Measurements from ENCODE around the gene SLC2A10.
A peak's percentile ranks its signal among the peaks of the same experiment; 100 is the strongest.

SLC2A10 gene

GRCh38 chr20:46710153-46710913, 884 bp downstream of the SLC2A10 start:
- Histone ChIP-seq H3K27ac (peak overlapping the region; percentile 46), H3K27me3 (replicated peaks) (no peaks in the 10 kb centered on the region), H3K36me3 (replicated peaks) (no peaks in the 10 kb centered on the region), H3K4me3 (ENCODE audit: low read depth, low read length) (peak overlapping the region; percentile 74)
- TF ChIP-seq, protein P1, sequence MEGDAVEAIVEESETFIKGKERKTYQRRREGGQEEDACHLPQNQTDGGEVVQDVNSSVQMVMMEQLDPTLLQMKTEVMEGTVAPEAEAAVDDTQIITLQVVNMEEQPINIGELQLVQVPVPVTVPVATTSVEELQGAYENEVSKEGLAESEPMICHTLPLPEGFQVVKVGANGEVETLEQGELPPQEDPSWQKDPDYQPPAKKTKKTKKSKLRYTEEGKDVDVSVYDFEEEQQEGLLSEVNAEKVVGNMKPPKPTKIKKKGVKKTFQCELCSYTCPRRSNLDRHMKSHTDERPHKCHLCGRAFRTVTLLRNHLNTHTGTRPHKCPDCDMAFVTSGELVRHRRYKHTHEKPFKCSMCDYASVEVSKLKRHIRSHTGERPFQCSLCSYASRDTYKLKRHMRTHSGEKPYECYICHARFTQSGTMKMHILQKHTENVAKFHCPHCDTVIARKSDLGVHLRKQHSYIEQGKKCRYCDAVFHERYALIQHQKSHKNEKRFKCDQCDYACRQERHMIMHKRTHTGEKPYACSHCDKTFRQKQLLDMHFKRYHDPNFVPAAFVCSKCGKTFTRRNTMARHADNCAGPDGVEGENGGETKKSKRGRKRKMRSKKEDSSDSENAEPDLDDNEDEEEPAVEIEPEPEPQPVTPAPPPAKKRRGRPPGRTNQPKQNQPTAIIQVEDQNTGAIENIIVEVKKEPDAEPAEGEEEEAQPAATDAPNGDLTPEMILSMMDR (IDR thresholded peaks at IDR 0.05; ENCODE audit: low read depth, low read length, missing control alignments): peak; percentile 1
- no peak for DNase-seq
- in situ Hi-C loops (cut with HindIII; ENCODE audit: low pct_ligation_motif_present, low sequenced_read_pairs): no loop called here

DNA sequence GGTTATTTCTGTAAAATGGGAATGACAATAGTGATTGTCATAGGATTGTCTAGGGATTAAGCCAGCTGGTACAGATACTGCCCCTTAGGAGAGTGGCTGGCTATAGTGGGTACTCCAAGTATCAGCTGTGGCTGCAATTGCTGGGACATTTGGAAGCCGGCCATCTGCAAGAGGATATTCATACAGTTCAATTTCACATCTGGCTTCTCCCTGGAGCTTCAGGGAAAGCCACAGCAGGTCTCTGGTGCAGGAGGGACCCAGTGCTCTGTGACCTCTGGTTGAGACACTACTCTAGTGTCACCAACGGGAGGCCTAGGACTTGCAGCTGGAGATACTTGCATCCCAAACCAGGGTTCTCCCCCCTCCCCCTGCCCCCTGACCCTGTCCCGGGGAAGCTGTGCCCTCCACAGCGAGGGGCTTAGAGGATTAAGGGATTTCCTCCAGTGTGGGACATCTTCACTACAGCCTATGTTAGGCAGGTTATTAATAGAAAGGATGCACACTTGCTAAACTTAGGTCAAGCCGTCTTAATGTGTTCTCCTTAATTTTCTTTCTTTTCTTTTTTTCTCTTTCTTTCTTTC, 2.7 kb downstream of the SLC2A10 start:
- Histone ChIP-seq H3K27ac (no peak overlapping the region), H3K4me3 (ENCODE audit: low read depth, low read length) (no peak overlapping the region), H3K27me3 (replicated peaks) (no peaks in the 10 kb centered on the region), H3K36me3 (replicated peaks) (no peaks in the 10 kb centered on the region)
- DNase-seq: no peak
- in situ Hi-C loops (cut with HindIII; ENCODE audit: low pct_ligation_motif_present, low sequenced_read_pairs): no loop called here
- TF ChIP-seq, protein P1 (IDR thresholded peaks at IDR 0.05; ENCODE audit: low read depth, low read length, missing control alignments): no peak

DNA sequence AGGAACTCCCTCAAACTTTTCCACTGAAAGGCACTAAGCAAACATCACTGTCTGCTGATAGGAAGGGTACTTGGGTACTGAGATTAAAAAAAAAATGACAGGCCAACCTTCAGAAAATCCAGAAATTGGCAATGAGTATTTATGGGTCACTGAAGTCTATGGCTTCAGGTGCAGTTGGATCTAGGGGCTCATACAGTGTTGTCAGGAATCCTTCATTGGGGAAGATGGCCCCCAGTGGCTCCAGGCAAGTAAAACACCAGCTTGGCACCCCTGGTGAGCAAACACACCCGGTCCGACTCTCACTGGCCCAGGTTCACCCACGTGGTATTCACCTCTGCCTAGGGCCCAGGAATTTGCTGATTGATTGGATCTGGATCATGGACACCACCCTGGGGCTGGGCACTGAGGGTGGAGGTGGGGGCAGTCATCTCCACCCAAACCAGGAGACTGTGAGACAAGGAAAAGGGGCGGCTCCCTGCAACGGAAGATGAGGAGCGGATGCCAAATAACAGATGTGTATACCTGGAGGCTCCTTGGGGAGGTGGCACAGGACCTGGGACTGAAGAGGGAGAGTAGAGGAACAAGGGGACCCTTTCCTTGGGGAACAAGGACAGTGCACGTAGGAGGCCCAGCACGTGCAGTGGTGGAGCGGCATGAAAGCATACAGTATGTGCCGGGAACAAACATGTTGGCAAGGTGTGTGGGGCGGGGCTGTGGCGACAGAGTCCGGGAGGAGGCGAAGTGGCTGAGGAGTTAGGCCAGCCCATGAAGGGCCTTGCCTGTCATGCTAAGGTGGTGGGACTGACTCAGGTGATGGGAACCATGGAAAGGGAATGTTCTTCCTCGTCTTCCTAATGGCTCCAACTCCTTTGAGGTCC, 4.7 kb downstream of the SLC2A10 start:
- H3K4me3 ChIP-seq (ENCODE audit: low read depth, low read length): no peak overlapping the region
- TF ChIP-seq, protein P1 (IDR thresholded peaks at IDR 0.05; ENCODE audit: low read depth, low read length, missing control alignments): no peak
- DNase-seq: no peak
- in situ Hi-C loops (cut with HindIII; ENCODE audit: low pct_ligation_motif_present, low sequenced_read_pairs): no loop called here
- H3K27me3 ChIP-seq (replicated peaks): no peaks in the 10 kb centered on the region
- no peak overlapping the region for H3K27ac ChIP-seq
- H3K36me3 ChIP-seq (replicated peaks): no peaks in the 10 kb centered on the region

DNA sequence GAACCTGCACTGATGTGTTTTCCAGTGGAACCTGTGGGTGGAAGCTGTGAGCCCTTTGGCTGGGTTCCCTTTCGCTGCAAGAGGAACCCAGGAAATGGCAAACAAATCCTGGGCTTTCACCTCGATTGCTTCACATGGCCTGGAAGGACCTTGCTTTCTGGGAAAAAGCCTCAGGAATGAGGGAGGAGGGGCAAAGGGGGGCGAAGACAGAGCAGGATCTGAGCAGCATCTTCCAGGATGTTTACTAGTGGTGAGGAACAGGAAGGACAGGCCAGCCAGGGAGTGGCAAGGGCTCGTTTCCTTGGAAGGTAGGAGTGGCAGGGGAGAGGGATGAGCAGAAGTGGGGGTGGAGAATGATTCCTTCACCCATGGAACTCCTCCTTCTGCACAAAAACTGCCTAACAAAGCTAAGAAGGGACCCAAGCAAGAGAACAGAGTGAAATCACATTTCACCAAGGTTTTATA, 5.9 kb downstream of the SLC2A10 start:
- Histone ChIP-seq H3K27me3 (replicated peaks) (no peaks in the 10 kb centered on the region), H3K4me3 (ENCODE audit: low read depth, low read length) (no peak overlapping the region), H3K27ac (no peak overlapping the region), H3K36me3 (replicated peaks) (no peaks in the 10 kb centered on the region)
- in situ Hi-C loops (cut with HindIII; ENCODE audit: low pct_ligation_motif_present, low sequenced_read_pairs): no loop called here
- TF ChIP-seq, protein P1 (IDR thresholded peaks at IDR 0.05; ENCODE audit: low read depth, low read length, missing control alignments): peak; percentile 22
- no peak for DNase-seq

DNA sequence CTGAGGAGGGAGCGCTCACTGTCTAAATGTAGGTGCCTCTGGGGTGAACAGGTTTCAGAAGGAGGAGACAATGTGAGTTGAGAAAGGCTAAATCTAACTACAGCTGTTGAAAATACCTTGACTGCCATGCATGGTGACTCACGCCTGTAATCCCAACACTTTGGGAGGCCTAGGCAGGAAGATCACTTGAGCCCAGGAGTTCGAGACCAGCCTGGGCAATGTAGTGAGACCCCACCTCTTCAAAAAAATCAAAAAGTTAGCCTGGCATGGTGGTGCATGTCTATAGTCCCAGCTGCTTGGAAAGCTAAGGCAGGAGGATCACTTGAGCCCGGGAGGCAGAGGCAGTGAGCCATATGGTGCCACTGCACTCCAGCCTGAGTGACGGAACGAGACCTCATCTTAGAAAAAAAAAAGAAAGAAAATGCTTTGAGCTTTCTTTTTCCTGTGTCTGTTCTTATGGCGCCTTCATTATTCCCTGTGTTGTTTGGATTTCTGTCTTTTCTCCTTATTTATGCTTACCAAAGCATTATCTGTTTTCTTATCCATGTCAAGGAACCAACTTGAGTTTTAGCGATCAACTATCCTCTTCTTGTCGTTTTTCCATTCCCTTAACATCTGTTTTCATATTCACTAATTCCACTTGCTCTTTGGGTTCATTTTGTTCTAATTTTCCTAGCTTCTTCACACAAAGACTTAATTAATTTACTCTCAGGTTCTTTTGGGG, 8.5 kb downstream of the SLC2A10 start:
- in situ Hi-C loops (cut with HindIII; ENCODE audit: low pct_ligation_motif_present, low sequenced_read_pairs): no loop called here
- Histone ChIP-seq H3K4me3 (ENCODE audit: low read depth, low read length) (no peak overlapping the region), H3K36me3 (replicated peaks) (no peaks in the 10 kb centered on the region), H3K27ac (no peak overlapping the region), H3K27me3 (replicated peaks) (no peaks in the 10 kb centered on the region)
- no peak for DNase-seq
- TF ChIP-seq, protein P1 (IDR thresholded peaks at IDR 0.05; ENCODE audit: low read depth, low read length, missing control alignments): no peak
